H9 (cell line): ENCODE measurements around the gene NEIL1. TPM values are rescaled to one million over a fixed set of nuclear protein-coding genes. Genes with fewer than 3 reads are reported as not detected.
"Not testable (repeated sequence)": the region's sequence is repeated elsewhere in the genome, so short reads cannot be mapped to it uniquely, and the experiment has no call there.

Experiments used
- DNase-seq: peaks from one replicate; pipeline ENCODE4 v3.0.0-alpha.2; 2017
- H2AFZ ChIP-seq: one replicate; pipeline ENCODE4 v1.6.1; 2013; ENCODE audit warnings: mild to moderate bottlenecking, low read length, control low read depth, moderate library complexity
- H2AK5ac ChIP-seq: 2 replicates; pipeline ENCODE4 v1.6.1; 2013; ENCODE audit warnings: low read length, control low read depth, mixed read lengths; ENCODE audit not compliant: insufficient read length
- H2BK120ac ChIP-seq: one replicate; pipeline ENCODE4 v1.6.1; 2013; ENCODE audit warnings: low read depth, mild to moderate bottlenecking, low read length, control low read depth, inconsistent platforms; ENCODE audit not compliant: poor library complexity, severe bottlenecking
- H2BK12ac ChIP-seq: 2 replicates; pipeline ENCODE4 v1.6.1; 2013; ENCODE audit warnings: low read length, control low read depth, mixed read lengths, low read depth; ENCODE audit not compliant: insufficient read length
- H2BK15ac ChIP-seq: 2 replicates; pipeline ENCODE4 v1.6.1; 2013; ENCODE audit warnings: low read depth, low read length, control low read depth
- H2BK20ac ChIP-seq: one replicate; pipeline ENCODE4 v1.6.1; 2013; ENCODE audit warnings: low read depth, mild to moderate bottlenecking, low read length, control low read depth, inconsistent platforms; ENCODE audit not compliant: poor library complexity, severe bottlenecking
- H2BK5ac ChIP-seq: 2 replicates; pipeline ENCODE4 v1.6.1; 2013; ENCODE audit warnings: low read length, control low read depth, mixed read lengths; ENCODE audit not compliant: insufficient read length
- H3K14ac ChIP-seq: 2 replicates; pipeline ENCODE4 v1.6.1; 2013; ENCODE audit warnings: low read length, control low read depth; ENCODE audit not compliant: insufficient read depth
- H3K18ac ChIP-seq: 2 replicates; pipeline ENCODE4 v1.6.1; 2013; ENCODE audit warnings: low read depth, mild to moderate bottlenecking, mixed read lengths, low read length, control low read depth; ENCODE audit not compliant: insufficient read length
- H3K23ac ChIP-seq: 2 replicates; pipeline ENCODE4 v1.6.1; 2013; ENCODE audit warnings: low read length, control low read depth, mixed read lengths, low read depth; ENCODE audit not compliant: insufficient read length
- H3K23me2 ChIP-seq: 2 replicates; pipeline ENCODE4 v1.6.1; 2013; ENCODE audit warnings: low read depth, mild to moderate bottlenecking, mixed read lengths, low read length, control low read depth; ENCODE audit not compliant: insufficient read length, poor library complexity, severe bottlenecking
- H3K27ac ChIP-seq: 2 replicates; pipeline ENCODE4 v1.5.1; 2013; ENCODE audit warnings: low read length, control low read depth, mixed read lengths, low read depth; ENCODE audit not compliant: insufficient read length
- H3K27me3 ChIP-seq: 2 replicates; pipeline ENCODE4 v1.6.1; 2013; ENCODE audit warnings: low read length, control low read depth, inconsistent platforms; ENCODE audit not compliant: insufficient read depth
- H3K4ac ChIP-seq: 2 replicates; pipeline ENCODE4 v1.6.1; 2013; ENCODE audit warnings: low read depth, mild to moderate bottlenecking, control low read depth, inconsistent platforms, low read length, moderate library complexity
- H3K4me1 ChIP-seq: 2 replicates; pipeline ENCODE4 v1.6.1; 2013; ENCODE audit warnings: low read length, control low read depth, inconsistent platforms; ENCODE audit not compliant: insufficient read depth
- H3K4me2 ChIP-seq: 2 replicates; pipeline ENCODE4 v1.6.1; 2013; ENCODE audit warnings: low read length, control low read depth, mixed read lengths; ENCODE audit not compliant: insufficient read length, insufficient read depth
- H3K56ac ChIP-seq: 2 replicates; pipeline ENCODE4 v1.6.1; 2013; ENCODE audit warnings: low read depth, mild to moderate bottlenecking, mixed read lengths, low read length, control low read depth; ENCODE audit not compliant: insufficient read length
- H3K79me1 ChIP-seq: 2 replicates; pipeline ENCODE4 v1.6.1; 2013; ENCODE audit warnings: low read depth, mild to moderate bottlenecking, moderate library complexity, low read length, control low read depth, inconsistent platforms; ENCODE audit not compliant: insufficient read depth, poor library complexity, severe bottlenecking
- H3K79me2 ChIP-seq: 2 replicates; pipeline ENCODE4 v1.6.1; 2013; ENCODE audit warnings: low read length, control low read depth, inconsistent platforms; ENCODE audit not compliant: insufficient read depth
- H3K9ac ChIP-seq: 2 replicates; pipeline ENCODE4 v1.6.1; 2013; ENCODE audit warnings: low read length, control low read depth, mixed read lengths; ENCODE audit not compliant: insufficient read length; ENCODE audit errors: extremely low read depth
- H3K9me3 ChIP-seq: one replicate; pipeline ENCODE4 v1.6.1; 2013; ENCODE audit warnings: low read depth, low read length, inconsistent platforms; ENCODE audit not compliant: control insufficient read depth
- H3T11ph ChIP-seq: one replicate; pipeline ENCODE4 v1.6.1; 2013; ENCODE audit warnings: mild to moderate bottlenecking, low read length, control low read depth, inconsistent platforms
- H4K20me1 ChIP-seq: one replicate; pipeline ENCODE4 v1.6.1; 2013; ENCODE audit not compliant: control insufficient read depth, insufficient read length, insufficient read depth
- H4K5ac ChIP-seq: 2 replicates; pipeline ENCODE4 v1.6.1; 2013; ENCODE audit warnings: low read depth, mild to moderate bottlenecking, mixed read lengths, low read length, control low read depth; ENCODE audit not compliant: insufficient read length
- H4K8ac ChIP-seq: replicated peaks from 2 replicates; pipeline ENCODE4 v1.6.1; 2013; ENCODE audit warnings: low read length, control low read depth, mixed read lengths, low read depth; ENCODE audit not compliant: insufficient read length
- H4K91ac ChIP-seq: 2 replicates; pipeline ENCODE4 v1.6.1; 2013; ENCODE audit warnings: low read depth, mild to moderate bottlenecking, moderate library complexity, mixed read lengths, low read length, control low read depth; ENCODE audit not compliant: insufficient read length
- H3K27ac Mint-ChIP-seq, 3 experiments: 2 replicates in 2 of 3; 3 replicates in 1 of 3; pipeline ENCODE4 v1.8.0; 2020 to 2021; ENCODE audit warnings: mixed read lengths in 3 of 3, mild to moderate bottlenecking in 1 of 3, moderate library complexity in 1 of 3
- H3K27me3 Mint-ChIP-seq: 2 replicates; pipeline ENCODE4 v1.8.0; 2021; ENCODE audit warnings: low read depth, mild to moderate bottlenecking, moderate library complexity, mixed read lengths
- H3K36me3 Mint-ChIP-seq, 3 experiments: 2 replicates in 2 of 3; 3 replicates in 1 of 3; pipeline ENCODE4 v1.8.0; 2020 to 2021; ENCODE audit warnings: low read depth in 3 of 3, mixed read lengths in 3 of 3; ENCODE audit not compliant: insufficient read depth in 1 of 3
- H3K4me1 Mint-ChIP-seq, 2 experiments: 2 replicates each; pipeline ENCODE4 v1.8.0; 2020; ENCODE audit warnings: mixed read lengths in 2 of 2
- H3K4me3 Mint-ChIP-seq, 2 experiments: 2 replicates in 1 of 2; 3 replicates in 1 of 2; pipeline ENCODE4 v1.8.0; 2020 to 2021; ENCODE audit warnings: mild to moderate bottlenecking in 2 of 2, mixed read lengths in 2 of 2, moderate library complexity in 1 of 2
- H3K9me3 Mint-ChIP-seq, 2 experiments: 2 replicates in 1 of 2; 3 replicates in 1 of 2; pipeline ENCODE4 v1.8.0; 2020; ENCODE audit warnings: mild to moderate bottlenecking in 2 of 2, mixed read lengths in 2 of 2, moderate library complexity in 1 of 2
- WGBS: extraction: QIAGEN DNeasy Blood & Tissue Kit; methylation state at CpG from one replicate; pipeline ENCODE4 v1.1.7; 2013; ENCODE audit warnings: missing lambda C conversion rate, low lambda C conversion rate, mixed read lengths; ENCODE audit not compliant: insufficient read length; ENCODE audit errors: extremely low coverage; 5-methylcytosine and 5-hydroxymethylcytosine counted together
- total RNA-seq: library from RNA; stranded (reverse); gene quantifications from 2 replicates; pipeline ENCODE4 v1.2.1, GENCODE V29; 2021
- TF ChIP-seq, protein P1 (sequence below): fragments of 200-600 bp; sonication (generic); conservative IDR thresholded peaks from 3 replicates; pipeline ENCODE4 v1.8.0; 2021; ENCODE audit warnings: antibody characterized with exemption, mild to moderate bottlenecking

NEIL1 gene
- total RNA-seq, 1 experiment from 2014 or later = 16.5 TPM

DNA sequence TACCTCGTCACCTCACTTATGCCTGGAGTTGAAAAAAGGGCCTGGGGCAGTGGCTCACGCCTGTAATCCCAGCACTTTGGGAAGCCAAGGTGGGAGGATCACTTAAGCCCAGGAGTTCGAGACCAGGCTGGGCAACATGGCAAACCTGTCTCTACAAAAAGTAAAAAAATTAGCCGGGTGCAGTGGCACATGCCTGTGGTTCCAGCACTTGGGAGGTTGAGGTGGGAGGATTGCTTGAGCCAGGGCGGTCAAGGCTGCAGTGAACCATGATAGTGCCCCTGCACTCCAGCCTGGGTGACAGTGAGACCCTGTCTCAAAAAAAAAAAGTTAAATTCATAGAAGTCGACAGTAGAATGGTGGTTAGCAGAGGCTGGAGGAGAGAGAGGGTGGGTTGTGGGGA is 4.6 kb upstream of the NEIL1 start:
- no peak overlapping the region for H4K8ac ChIP-seq
- H3K56ac ChIP-seq = no peak overlapping the region
- no peaks in the 10 kb centered on the region for H3K4me1 ChIP-seq
- H2AK5ac ChIP-seq = no peak overlapping the region
- no peak overlapping the region for H4K5ac ChIP-seq
- no peaks in the 10 kb centered on the region for H3K9me3 ChIP-seq
- H3K27ac ChIP-seq = no peak overlapping the region
- Mint-ChIP-seq H3K9me3 (no peaks in the 10 kb centered on the region), H3K27ac (peak overlapping the region in 1 of 3 experiments; percentile 8; a peak in 1 of 7 replicates), H3K36me3 (peaks cover 6 to 22% (median 18%) of the 10 kb centered on the region in 3 experiments; a peak in 6 of 7 replicates), H3K27me3 (peaks cover 16% of the 10 kb centered on the region), H3K4me3 (no peak overlapping the region), H3K4me1 (peaks cover 5% of the 10 kb centered on the region in 2 experiments; a peak in 2 of 4 replicates)
- H3K23ac ChIP-seq = no peak overlapping the region
- H3K4me2 ChIP-seq = no peak overlapping the region
- H4K20me1 ChIP-seq = no peaks in the 10 kb centered on the region
- H2BK120ac ChIP-seq = no peak overlapping the region
- no peaks in the 10 kb centered on the region for H3K27me3 ChIP-seq
- H3K14ac ChIP-seq = no peak overlapping the region
- H2BK15ac ChIP-seq = no peak overlapping the region
- H3K18ac ChIP-seq = no peak overlapping the region
- no peak overlapping the region for H3T11ph ChIP-seq
- WGBS = no CpG with 5 or more reads among the region's 6 CpGs
- H3K79me2 ChIP-seq = no peaks in the 10 kb centered on the region
- DNase-seq = no peak
- TF ChIP-seq, protein P1, sequence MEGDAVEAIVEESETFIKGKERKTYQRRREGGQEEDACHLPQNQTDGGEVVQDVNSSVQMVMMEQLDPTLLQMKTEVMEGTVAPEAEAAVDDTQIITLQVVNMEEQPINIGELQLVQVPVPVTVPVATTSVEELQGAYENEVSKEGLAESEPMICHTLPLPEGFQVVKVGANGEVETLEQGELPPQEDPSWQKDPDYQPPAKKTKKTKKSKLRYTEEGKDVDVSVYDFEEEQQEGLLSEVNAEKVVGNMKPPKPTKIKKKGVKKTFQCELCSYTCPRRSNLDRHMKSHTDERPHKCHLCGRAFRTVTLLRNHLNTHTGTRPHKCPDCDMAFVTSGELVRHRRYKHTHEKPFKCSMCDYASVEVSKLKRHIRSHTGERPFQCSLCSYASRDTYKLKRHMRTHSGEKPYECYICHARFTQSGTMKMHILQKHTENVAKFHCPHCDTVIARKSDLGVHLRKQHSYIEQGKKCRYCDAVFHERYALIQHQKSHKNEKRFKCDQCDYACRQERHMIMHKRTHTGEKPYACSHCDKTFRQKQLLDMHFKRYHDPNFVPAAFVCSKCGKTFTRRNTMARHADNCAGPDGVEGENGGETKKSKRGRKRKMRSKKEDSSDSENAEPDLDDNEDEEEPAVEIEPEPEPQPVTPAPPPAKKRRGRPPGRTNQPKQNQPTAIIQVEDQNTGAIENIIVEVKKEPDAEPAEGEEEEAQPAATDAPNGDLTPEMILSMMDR = no peak
- H3K79me1 ChIP-seq = no peaks in the 10 kb centered on the region
- H3K9ac ChIP-seq = no peak overlapping the region
- no peak overlapping the region for H2AFZ ChIP-seq
- H3K4ac ChIP-seq = no peak overlapping the region
- no peak overlapping the region for H2BK5ac ChIP-seq
- H3K23me2 ChIP-seq = peaks cover 9% of the 10 kb centered on the region
- no peak overlapping the region for H4K91ac ChIP-seq
- H2BK12ac ChIP-seq = no peak overlapping the region
- no peak overlapping the region for H2BK20ac ChIP-seq

DNA sequence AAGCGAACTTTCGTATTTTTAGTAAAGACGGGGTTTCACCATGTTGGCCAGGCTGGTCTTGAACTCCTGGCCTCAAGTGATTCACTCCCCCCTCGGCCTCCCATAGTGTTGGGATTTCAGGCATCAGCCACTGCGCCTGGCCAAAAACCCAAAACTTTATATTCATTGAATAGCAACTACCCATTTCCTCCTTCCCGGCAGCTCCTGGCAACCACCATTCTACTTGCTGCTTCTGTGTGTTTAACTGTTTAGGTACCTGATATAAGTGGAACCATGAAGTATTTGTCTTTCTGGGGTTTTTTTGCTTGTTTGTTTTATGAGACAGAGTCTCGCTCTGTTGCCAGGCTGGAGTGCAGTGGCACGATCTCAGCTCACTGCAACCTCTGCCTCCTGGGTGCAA is 2.9 kb upstream of the NEIL1 start:
- H3K14ac ChIP-seq, H3K18ac ChIP-seq, H3K4ac ChIP-seq, H2BK20ac ChIP-seq, DNase-seq, H2BK12ac ChIP-seq, H2BK120ac ChIP-seq, H3K27me3 ChIP-seq, H4K91ac ChIP-seq, H4K5ac ChIP-seq, H3K4me2 ChIP-seq, H2BK15ac ChIP-seq, H3K79me1 ChIP-seq, H3K4me3 Mint-ChIP-seq, H2BK5ac ChIP-seq, H3K4me1 ChIP-seq, H2AK5ac ChIP-seq, H3K79me2 ChIP-seq, H3K9me3 ChIP-seq, H3K9ac ChIP-seq, H3K27ac ChIP-seq, H3T11ph ChIP-seq, H3K56ac ChIP-seq, H3K9me3 Mint-ChIP-seq, H3K27ac Mint-ChIP-seq, H4K8ac ChIP-seq, H2AFZ ChIP-seq, H4K20me1 ChIP-seq, H3K23ac ChIP-seq: not testable (repeated sequence)
- Mint-ChIP-seq H3K27me3 (peaks cover 21% of the 10 kb centered on the region), H3K4me1 (peaks cover 10 to 11% of the 10 kb centered on the region in 2 experiments), H3K36me3 (peaks cover 6 to 22% (median 18%) of the 10 kb centered on the region in 3 experiments; a peak in 6 of 7 replicates)
- WGBS = no CpG with 5 or more reads among the region's 8 CpGs
- H3K23me2 ChIP-seq = peaks cover 17% of the 10 kb centered on the region
